ENCODE results near the gene HEPHL1.
"Not testable (repeated sequence)": the region's sequence is repeated elsewhere in the genome, so short reads cannot be mapped to it uniquely, and the experiment has no call there.

Gene HEPHL1

GRCh38 chr11:94154095-94154856 lies 133.1 kb downstream of the HEPHL1 start:
- no peak for DNase-seq

- not testable (repeated sequence) for DNase-seq
Measured at GRCh38 chr11:94157339-94157738, 136.2 kb downstream of the HEPHL1 start.

All from NCI-H1417 treated with DMSO at 0.1 percent for 48 hours (cell line).